GM12874 (cell line): ENCODE measurements around the gene KCNK5.

Experiments
- CTCF ChIP-seq: IDR thresholded peaks from 2 replicates; pipeline ENCODE4 v1.5.1; 2011; ENCODE audit warnings: low read depth, mild to moderate bottlenecking, control low read depth, low read length, moderate library complexity; ENCODE audit not compliant: insufficient read depth

KCNK5 gene

GRCh38 chr6:39189131-39189530 is 40.1 kb downstream of the KCNK5 start:
- TF ChIP-seq CTCF = no peak

GRCh38 chr6:39188571-39188970 is 40.7 kb downstream of the KCNK5 start:
- no peak for TF ChIP-seq CTCF

- no peak for TF ChIP-seq CTCF
Observed at GRCh38 chr6:39188098-39188450, 41.2 kb downstream of the KCNK5 start.

- TF ChIP-seq CTCF = no peak
Observed at GRCh38 chr6:39184906-39185580, 44.2 kb downstream of the KCNK5 start.

GRCh38 chr6:39182604-39183003 is 46.7 kb downstream of the KCNK5 start:
- TF ChIP-seq CTCF = no peak

- no peak for TF ChIP-seq CTCF
Observed at GRCh38 chr6:39181826-39182225, 47.4 kb downstream of the KCNK5 start.

GRCh38 chr6:39181333-39181732 is 47.9 kb downstream of the KCNK5 start:
- no peak for TF ChIP-seq CTCF

- TF ChIP-seq CTCF = no peak
Observed at GRCh38 chr6:39178804-39179203, 50.5 kb downstream of the KCNK5 start.
